Stimulated activated naive CD4-positive, alpha-beta T cell (primary cell): Measurements from ENCODE around the gene PLEKHA6.
"Not testable (repeated sequence)": the region's sequence is repeated elsewhere in the genome, so short reads cannot be mapped to it uniquely, and the experiment has no call there.

Experiments used
- DNase-seq, 6 experiments: peaks; one replicate each; lab custom pipeline; 2025; lab: John Stamatoyannopoulos, UW

Gene PLEKHA6

GRCh38 chr1:204337583-204337982 lies 22.1 kb downstream of the PLEKHA6 start:
- DNase-seq = no peak

DNA sequence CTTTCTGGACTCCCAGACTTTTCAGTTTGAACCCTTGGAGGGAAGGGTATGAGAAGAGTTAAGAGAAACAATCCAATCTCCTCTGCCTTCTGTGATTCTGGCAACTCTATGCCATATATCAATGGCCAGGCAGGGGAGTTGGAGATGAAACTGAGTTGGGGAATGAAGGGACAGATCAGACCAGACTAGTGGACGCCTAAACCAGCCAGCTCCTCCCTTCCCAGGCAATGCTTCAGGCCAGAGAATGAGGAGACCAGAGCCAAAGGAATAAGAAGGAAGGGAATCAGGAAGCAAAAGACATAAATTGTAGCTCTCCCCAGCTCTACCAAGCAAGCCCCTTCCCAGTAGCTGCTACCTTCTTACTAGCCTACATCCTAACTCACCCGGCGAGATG lies 22.7 kb downstream of the PLEKHA6 start:
- DNase-seq = no peak

- DNase-seq = no peak
These were observed 23.2 kb downstream of the PLEKHA6 start for GRCh38 chr1:204336421-204337035.

DNA sequence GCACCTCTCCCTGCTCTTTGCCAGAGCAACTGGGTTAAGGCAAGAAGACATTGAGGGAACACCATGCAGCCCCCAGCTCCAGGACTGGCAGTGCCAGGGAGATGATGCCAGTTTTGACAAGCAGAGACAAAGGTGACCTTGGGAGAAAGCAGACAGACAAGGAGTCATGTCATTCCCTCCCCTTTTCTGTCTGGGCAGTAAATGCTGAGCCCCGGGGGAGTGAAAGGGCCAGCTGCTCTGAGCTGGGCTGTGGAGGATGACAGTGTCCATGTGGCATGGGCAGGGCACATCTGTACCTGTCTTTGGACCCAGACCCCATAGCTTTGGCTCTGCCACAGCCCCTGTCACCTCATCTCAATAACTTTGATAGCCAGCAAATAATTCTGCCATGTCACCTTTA lies 24.2 kb downstream of the PLEKHA6 start:
- DNase-seq = no peak

- DNase-seq = no peak
These were observed 24.6 kb downstream of the PLEKHA6 start for GRCh38 chr1:204335085-204335484.

- DNase-seq = no peak
These were observed 25.3 kb downstream of the PLEKHA6 start for GRCh38 chr1:204334455-204334854.

DNA sequence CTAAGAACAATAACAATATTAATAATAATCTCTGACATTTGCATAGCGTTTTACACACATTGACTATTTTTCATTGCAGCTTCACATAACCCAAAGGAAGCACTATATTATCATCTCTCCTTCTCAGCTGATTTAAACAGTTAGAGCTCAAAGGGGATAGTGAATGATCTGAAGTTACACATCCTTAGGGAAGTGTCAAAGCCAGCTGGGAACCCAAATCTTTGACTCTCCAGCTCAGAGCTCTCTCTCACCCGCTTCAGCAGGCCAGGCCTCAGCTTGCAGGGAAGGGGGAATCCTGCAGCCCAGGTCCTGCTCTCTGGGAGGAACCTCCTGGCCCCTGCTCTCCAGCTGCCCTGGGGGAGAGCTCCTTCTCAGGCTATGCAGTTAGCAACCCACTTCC lies 26.3 kb downstream of the PLEKHA6 start:
- no peak for DNase-seq

GRCh38 chr1:204331847-204332487 lies 27.8 kb downstream of the PLEKHA6 start:
- no peak for DNase-seq

- DNase-seq = no peak
These were observed 28.5 kb downstream of the PLEKHA6 start for GRCh38 chr1:204331275-204331674.

- not testable (repeated sequence) for DNase-seq
These were observed 31.9 kb downstream of the PLEKHA6 start for GRCh38 chr1:204327870-204328269.

GRCh38 chr1:204327359-204327758 lies 32.4 kb downstream of the PLEKHA6 start:
- no peak for DNase-seq

- no peak for DNase-seq
These were observed 32.9 kb downstream of the PLEKHA6 start for GRCh38 chr1:204326771-204327300.

GRCh38 chr1:204325944-204326343 lies 33.8 kb downstream of the PLEKHA6 start:
- DNase-seq = no peak

- DNase-seq = no peak
These were observed 35.8 kb downstream of the PLEKHA6 start for GRCh38 chr1:204323887-204324286.

DNA sequence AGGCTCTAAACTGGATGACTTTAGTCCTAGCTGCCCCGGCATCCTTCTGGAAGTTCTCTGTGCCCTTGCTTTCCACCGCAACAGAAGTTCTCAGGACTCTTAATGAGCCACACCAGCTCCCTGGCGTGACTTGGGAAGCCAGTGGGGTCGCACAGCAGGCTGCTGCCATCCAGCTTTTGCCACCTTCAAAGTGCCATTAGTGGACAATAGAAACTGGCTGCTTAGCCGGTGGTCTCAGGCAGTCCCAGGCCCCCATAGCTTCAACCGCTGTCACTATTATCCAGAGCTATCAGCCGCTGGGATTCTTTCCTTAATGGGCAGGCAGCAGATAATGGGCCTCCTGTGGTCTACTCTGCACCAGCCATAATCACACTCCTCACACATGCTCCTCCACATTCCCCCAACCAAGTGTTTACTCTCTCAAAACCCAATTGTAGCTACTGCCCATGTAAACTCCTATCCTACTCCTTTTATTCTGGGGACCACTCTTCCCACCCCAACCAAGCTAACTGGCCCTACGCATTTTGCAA lies 37.3 kb downstream of the PLEKHA6 start:
- no peak for DNase-seq

- DNase-seq = no peak
These were observed 38.1 kb downstream of the PLEKHA6 start for GRCh38 chr1:204321665-204322064.

DNA sequence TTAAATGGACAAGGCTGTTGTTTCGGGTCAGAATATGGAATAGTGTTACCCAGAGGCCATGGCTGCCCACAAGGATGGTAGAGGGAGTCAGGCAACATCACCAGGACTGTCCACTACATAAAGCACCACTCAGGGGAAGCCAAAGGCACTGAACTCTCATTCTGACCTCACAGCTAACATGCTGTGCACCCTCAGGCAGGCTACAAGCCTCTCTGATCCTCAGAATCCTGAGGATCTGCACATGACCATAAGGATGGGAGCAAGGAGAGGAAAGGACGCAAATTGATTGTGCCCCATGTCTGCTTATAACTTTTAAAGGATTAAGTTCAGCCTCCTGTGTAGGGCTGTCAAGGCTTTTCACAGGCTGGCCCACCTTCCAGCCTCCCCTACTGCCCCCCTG lies 38.7 kb downstream of the PLEKHA6 start:
- DNase-seq = no peak

DNA sequence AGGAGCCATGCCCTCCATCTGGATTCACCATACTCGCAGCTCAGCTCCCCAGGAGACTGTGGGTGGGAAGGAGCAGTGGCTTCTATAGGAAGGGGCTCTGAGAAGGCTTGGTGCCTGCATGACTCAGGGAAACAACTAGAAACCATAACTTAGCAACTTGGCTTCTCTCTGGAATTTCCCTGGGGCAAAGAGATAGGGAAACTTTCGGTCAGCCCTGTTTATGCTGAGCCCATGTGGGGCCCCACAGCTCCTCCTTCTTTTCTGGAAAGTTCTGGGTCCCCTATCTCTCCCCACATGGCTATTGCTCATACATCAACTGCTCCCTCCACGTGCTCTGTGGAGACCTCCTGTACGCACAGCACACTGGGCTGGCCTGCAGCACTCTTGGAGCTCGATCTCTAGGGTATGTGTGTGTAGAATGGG lies 39.3 kb downstream of the PLEKHA6 start:
- no peak for DNase-seq

DNA sequence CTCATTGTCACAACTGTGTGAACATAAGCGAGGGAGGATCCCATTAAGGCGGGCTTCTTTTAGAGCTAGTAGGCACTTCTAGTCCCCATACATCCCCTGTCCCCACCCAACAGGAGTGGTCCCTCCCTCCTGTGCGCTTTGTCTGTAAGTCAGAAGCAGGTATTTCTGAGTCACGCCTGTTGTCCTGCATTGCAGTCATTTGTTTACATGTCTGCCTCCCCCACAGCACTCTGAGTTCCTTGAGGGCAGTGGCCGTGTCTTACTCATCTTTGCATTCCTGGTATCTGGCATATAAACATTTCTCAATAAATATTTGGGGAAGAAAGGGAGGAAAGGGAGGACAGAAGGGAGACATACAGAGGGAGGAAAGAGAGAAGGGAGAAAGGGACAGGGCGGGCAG lies 40.3 kb downstream of the PLEKHA6 start:
- DNase-seq = no peak

- DNase-seq = no peak
These were observed 40.7 kb downstream of the PLEKHA6 start for GRCh38 chr1:204319027-204319426.

- DNase-seq = no peak
These were observed 41.4 kb downstream of the PLEKHA6 start for GRCh38 chr1:204318324-204318723.

- DNase-seq = no peak
These were observed 42.6 kb downstream of the PLEKHA6 start for GRCh38 chr1:204317170-204317569.

GRCh38 chr1:204316164-204316563 lies 43.6 kb downstream of the PLEKHA6 start:
- DNase-seq = no peak
